ENCODE data around the gene NFIL3.

- TF ChIP-seq, protein P1, sequence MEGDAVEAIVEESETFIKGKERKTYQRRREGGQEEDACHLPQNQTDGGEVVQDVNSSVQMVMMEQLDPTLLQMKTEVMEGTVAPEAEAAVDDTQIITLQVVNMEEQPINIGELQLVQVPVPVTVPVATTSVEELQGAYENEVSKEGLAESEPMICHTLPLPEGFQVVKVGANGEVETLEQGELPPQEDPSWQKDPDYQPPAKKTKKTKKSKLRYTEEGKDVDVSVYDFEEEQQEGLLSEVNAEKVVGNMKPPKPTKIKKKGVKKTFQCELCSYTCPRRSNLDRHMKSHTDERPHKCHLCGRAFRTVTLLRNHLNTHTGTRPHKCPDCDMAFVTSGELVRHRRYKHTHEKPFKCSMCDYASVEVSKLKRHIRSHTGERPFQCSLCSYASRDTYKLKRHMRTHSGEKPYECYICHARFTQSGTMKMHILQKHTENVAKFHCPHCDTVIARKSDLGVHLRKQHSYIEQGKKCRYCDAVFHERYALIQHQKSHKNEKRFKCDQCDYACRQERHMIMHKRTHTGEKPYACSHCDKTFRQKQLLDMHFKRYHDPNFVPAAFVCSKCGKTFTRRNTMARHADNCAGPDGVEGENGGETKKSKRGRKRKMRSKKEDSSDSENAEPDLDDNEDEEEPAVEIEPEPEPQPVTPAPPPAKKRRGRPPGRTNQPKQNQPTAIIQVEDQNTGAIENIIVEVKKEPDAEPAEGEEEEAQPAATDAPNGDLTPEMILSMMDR (IDR thresholded peaks at IDR 0.05): no peak
- no peak for TF ChIP-seq SMC3 (IDR thresholded peaks at IDR 0.05; ENCODE audit: low read depth, low read length)
Observed at GRCh38 chr9:91452844-91453243, 29.2 kb upstream of the NFIL3 start.

Data from SK-N-SH (cell line).